ENCODE data around the gene GNG8.

DNA sequence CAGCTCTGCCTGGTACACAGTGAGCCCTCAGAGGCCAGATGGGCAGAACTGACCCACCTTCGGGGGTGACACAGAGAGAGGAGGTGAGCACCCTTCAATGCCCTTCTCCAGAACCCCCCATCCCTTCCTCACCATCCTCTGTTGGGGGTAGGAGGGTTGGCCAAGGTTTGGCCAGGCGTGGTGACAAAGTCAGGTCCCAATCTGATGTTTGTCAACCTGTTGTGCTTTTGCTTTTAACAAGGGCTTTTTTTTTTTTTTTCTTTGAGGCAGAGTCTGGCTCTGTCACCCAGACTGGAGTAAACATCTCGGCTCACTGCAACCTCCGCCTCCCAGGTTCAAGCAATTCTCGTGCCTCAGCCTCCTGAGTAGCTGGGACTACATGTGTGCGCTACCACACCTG is 18.4 kb downstream of the GNG8 start:
- no peak for TF ChIP-seq POLR2A (IDR thresholded peaks at IDR 0.05)
- TF ChIP-seq, protein P1, sequence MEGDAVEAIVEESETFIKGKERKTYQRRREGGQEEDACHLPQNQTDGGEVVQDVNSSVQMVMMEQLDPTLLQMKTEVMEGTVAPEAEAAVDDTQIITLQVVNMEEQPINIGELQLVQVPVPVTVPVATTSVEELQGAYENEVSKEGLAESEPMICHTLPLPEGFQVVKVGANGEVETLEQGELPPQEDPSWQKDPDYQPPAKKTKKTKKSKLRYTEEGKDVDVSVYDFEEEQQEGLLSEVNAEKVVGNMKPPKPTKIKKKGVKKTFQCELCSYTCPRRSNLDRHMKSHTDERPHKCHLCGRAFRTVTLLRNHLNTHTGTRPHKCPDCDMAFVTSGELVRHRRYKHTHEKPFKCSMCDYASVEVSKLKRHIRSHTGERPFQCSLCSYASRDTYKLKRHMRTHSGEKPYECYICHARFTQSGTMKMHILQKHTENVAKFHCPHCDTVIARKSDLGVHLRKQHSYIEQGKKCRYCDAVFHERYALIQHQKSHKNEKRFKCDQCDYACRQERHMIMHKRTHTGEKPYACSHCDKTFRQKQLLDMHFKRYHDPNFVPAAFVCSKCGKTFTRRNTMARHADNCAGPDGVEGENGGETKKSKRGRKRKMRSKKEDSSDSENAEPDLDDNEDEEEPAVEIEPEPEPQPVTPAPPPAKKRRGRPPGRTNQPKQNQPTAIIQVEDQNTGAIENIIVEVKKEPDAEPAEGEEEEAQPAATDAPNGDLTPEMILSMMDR (IDR thresholded peaks at IDR 0.05): no peak

Measured in testis (tissue), 2 donors.